Cardiac septum (tissue), 1 donor: ENCODE results near the gene PNMA6E. TPM values are rescaled to one million over a fixed set of nuclear protein-coding genes. Genes with fewer than 3 reads are reported as not detected.

Experiments used
- DNase-seq: peaks from one replicate; pipeline ENCODE4 v3.0.0-alpha.2; 2020; ENCODE audit warnings: low spot score
- intact Hi-C: fragments of 100-400 bp; cut with DNase I; formaldehyde crosslinking; loops from one replicate; pipeline ENCODE4 v1.14.0; 2022
- total RNA-seq: library from RNA; stranded (reverse); fragmentation: NEBNext Ultra II Directional; extraction: Animal tissue kit (Norgen Biotek cat#: 25700); gene quantifications from one replicate; pipeline ENCODE4 v1.2.1, GENCODE V29; 2021
- donor health status: DM: no; HTN: no; CAD: no.

Gene PNMA6E
- total RNA-seq, 1 donor from 2014 or later = not detected

- intact Hi-C loops = no loop called here
- DNase-seq = no peak
Observed at GRCh38 chrX:153439977-153440376, 38.8 kb upstream of the PNMA6E start.

DNA sequence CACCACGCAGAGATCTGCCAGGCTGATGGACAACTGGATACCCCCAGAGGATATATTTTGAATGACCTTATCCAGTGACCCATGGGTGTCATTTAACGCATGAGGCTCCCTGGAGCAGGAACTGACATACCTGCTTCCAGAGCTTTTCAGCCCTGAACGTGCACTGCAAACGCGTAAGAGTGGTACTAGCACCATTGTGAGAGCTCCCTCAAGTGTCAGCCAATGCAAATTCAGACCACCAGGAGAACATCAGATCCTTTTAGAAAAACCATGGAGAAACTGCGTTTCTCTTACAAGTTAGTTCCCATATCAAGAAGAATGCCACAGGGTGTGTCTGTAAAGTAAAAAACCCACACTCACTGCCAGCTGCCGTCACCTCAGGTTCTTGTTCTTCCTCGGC is 37.4 kb upstream of the PNMA6E start:
- intact Hi-C loops = no loop called here
- peak; percentile 67 for DNase-seq

GRCh38 chrX:153435845-153436244 is 34.7 kb upstream of the PNMA6E start:
- intact Hi-C loops = no loop called here
- DNase-seq = no peak

DNA sequence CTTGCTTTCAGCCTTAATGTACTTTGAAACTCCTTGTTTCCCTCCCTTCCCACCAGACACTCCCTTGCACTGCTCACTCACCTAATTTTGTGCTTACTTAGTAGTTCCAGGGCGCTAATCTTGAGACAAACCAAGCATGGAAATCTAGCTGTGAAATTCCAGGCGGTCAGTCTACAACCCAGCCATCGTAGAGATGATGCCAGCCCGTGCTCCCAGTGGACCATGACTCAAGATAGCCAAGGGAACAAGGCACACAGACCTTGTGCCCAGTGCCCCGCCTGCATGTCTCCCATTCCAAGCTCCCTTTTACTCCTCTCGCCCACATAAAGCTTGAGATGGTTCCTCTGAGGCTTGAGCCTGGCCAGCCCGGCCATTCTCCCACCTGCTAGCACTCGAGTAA is 33.7 kb upstream of the PNMA6E start:
- intact Hi-C loops = no loop called here
- DNase-seq = no peak

DNA sequence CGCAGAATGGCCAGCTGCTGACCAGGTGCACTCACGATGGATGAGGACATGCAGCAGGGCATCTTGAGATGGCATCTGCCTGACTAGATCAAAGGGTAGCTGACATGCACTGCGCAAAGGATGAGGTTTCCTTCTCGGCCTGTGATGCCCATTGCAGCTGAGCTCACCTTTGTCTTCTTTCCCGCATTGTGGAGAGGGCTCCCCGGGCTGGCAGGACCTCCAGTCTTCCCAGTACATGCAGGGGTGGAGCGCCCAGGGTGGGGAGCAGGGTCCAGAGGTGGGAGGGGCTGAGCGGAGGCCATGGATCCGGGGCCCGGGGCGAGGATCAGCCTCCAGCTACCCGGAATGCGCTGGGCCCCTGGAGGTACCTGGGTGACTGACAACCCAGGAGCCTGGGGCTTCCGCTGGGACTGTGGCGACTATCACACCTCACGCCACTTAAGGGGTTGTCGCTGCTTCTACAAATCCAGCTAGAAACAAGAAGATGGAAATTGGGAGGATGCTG is 32.7 kb upstream of the PNMA6E start:
- intact Hi-C loops = no loop called here
- DNase-seq = no peak

DNA sequence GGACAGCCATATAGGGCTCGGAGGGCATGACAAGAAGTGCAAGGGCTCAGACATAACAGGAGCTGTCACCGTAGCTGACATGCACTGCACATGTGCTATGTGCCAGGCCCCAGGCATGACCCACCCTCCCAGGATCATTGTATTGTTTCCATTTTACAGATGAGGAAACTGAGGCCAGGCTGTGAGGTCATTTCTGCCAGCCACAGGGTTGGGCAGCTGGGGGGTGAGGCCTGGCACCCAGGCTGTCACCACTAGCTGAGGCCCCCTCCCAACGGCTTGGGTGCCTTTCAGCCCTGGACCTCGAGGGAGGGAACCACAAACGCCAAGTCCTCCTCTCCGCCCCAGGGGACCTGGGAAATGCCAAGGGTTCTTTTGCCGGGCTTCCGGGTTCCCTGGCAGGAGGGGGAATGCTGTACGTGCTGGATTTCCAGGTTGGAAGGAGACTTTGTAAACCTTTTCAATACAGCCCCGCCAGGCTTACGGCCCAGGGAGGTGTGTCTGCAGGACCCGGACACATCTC is 32.1 kb upstream of the PNMA6E start:
- DNase-seq = no peak
- intact Hi-C loops = no loop called here

- intact Hi-C loops = no loop called here
- peak; percentile 35 for DNase-seq
Observed at GRCh38 chrX:153430796-153431195, 29.6 kb upstream of the PNMA6E start.

- intact Hi-C loops = no loop called here
- no peak for DNase-seq
Observed at GRCh38 chrX:153426204-153426603, 25.1 kb upstream of the PNMA6E start.

GRCh38 chrX:153423652-153424051 is 22.5 kb upstream of the PNMA6E start:
- intact Hi-C loops = no loop called here
- DNase-seq = peak; percentile 73

DNA sequence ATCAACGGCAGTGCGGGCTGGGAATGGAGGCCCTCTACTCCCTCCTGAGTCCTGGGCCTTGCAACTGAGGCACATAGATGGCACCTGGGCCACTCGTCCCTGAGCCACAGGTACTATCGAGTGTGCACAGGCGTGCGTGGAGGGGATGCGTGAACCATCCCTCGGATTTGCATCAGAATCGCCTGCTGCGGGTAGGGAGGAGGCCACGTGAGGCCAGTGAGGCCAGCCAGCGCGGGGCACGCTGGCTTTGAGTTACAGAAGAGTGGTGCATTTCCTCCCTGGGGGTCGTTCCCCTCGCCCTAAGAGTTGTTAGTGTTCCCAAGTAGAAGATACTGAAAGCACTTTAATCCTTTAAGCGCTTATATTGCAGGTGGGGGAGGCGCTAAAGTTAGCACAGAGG is 20.7 kb upstream of the PNMA6E start:
- no peak for DNase-seq
- intact Hi-C loops = no loop called here

GRCh38 chrX:153420851-153421599 is 19.9 kb upstream of the PNMA6E start:
- DNase-seq = peak; percentile 53
- intact Hi-C loops = no loop called here

DNA sequence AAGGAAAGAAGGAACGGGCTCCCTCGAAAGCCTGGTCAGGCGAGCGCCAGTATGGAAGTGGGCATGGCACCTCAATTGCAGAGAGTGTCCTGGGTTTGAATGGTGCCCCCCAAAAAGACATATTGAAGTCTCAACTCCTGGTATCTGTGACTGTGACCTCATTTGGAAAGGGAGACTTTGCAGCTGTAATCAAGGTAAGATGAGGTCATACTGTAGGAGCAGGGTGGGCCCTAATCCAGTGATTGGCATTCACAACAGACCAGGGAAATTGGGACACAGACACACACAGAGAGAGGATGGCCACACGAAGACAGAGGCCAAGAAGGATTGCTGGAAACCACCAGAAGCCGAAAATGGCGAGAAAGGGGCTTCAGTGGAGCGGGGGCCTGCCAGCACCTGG is 16.5 kb upstream of the PNMA6E start:
- intact Hi-C loops = no loop called here
- DNase-seq = no peak

DNA sequence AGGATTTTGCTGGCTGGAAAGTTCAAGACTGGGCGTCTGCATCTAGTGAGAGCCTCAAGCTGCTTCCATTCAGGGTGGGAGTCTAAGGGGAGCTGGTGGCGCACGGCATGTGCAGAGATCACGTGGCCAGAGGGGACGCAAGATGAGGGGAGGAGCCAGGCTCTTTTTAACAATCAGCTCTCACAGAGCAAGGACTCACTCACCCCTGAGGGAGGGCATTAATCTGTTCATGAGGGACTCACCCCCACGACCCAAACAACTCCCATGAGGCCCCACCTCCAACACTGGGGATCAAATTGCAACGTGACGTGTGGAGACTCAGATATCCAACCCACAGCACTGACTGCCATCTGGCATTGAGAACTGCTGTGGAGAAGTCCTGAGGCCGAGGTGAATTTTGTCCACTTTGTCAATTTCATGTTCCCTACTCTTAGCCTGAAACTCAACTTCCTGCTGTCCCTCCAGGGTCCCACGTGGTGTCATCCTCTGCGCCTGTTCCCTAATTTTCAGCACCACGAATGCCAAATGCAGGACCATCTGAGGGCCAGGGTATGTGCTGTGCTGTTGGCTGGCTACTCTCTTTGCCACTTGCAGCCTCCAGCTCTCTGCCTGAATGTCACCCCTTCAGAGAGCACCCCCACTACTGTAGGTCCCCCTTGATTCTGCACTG is 15.8 kb upstream of the PNMA6E start:
- intact Hi-C loops = no loop called here
- peak; percentile 38 for DNase-seq

DNA sequence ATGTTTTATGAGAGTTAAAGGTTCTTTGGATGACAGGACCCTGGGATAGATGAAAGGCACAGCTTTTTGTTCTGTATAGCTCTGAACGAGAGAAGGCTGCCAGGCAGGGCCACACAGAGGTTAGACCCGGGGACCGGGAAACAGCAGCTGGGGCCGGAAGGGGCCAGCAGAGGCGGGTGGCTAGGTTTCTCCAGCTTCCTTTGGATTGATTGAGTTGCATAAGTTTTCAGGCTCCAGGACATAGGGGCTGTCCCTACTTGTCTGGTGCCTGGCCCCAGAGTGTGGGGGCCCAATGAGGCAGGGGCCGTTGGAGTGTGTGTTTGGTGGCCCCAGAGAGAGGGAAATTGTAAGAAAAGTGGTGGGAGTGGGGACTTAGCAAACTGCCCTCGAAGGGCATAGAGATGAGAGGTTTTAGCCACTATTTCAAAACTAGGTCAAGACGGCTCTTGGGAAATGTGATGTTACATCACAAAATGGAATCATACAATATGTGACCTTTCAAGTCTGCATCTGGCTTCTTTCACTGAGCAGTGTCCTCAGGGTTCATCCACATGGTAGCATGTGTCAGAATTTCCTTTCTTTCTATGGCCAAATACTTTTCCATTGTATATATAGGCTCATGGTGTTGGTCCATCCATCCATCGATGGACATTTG is 13.8 kb upstream of the PNMA6E start:
- peak; percentile 38 for DNase-seq
- intact Hi-C loops = no loop called here

DNA sequence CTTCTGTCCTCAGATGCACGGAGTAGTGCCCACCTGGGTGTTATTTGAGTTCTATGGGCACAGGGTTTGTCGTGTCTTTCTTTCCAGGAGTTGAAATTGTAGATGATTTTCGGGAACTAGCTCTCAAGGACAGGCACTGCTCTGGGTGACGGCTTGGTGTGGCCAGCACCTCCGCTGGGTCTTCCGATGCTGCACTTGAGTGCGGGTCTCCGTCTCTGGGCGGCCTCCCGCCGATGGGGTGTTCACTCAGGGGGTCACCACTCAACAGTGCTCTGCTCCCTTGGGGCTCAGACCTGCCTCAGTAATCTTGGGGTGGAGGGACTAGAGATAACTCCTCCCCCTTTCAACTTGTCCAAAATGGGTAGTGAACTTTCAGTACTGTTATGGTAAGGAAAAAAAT is 12.6 kb upstream of the PNMA6E start:
- DNase-seq = peak; percentile 35
- intact Hi-C loops = no loop called here

GRCh38 chrX:153412746-153413720 is 11.9 kb upstream of the PNMA6E start:
- DNase-seq = peak; percentile 60
- intact Hi-C loops = no loop called here

DNA sequence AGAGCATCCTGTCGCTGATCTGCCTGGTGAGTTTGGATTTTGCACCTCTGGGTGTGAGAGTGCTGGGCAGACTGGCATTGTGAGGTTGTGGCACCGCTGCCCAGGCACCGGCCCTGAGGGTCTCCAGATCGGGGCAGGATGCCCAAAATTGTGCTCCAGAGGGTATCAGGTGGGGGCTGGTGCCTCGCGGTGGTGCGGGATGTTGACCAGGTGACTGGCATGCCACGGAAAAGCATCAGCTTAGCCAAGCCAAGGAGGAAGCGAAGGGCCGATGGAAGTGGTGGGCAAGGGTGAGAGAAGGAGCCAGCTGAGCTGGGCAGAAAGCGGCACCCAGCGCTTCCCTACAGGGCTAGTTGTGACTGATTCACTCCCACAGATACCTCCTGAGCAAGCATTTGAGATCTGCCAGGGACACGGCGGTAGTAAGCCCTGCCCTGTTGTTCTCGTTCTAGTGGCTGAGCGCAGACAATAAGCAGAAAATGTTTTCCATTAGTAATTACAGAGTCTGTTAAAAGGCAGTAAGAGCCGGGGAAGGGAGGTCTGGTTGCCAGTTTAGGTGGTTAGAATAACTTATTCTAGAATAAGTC is 10.9 kb upstream of the PNMA6E start:
- intact Hi-C loops = no loop called here
- DNase-seq = peak; percentile 51

DNA sequence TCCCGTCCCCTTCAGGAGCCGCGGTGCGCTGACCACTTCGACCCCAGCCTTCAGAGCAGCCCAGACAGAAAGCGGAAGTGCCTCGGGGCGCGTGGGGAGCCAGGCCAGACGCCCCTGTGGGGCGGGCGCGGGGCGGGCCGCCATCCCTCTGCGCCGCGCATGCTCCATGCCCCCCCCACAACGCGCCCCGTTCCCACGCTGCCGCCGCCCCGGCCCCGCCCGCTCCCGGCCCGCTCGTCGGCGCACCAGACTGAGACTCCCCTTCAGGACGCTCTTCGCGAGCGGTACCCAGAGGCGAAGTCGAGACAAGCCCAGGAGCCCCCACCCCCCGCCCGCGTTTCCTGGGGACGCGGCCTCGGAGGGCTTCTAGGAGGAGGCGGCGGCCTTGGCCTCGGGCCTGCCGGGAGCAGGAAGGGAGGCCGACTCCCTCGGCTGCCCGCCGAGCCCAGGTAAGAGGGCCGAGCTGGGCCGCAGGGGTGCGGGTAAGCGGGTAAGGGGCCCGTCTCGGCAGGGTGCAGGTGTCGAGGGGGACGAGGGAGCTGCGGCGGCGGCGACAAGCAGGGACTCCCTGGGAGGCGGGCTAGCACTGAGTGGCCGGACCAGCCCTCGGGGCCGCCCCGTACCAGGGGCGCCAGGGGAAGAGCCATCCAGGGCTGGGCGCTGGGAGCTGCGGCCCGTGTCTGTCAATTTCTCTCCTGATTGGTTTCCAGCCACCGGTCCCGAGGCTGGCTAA is 10.3 kb upstream of the PNMA6E start, which contains the start of gene ZFP92:
TSS of gene ZFP92 (plus strand) at position 218 of the 733 bp plus-strand sequence. CDS start 6,851 bp downstream, outside the sequence.
- DNase-seq = peak; percentile 78
- intact Hi-C loops = no loop called here
